Measurements from ENCODE around the gene GLI3. TPM values are rescaled to one million over a fixed set of nuclear protein-coding genes. Genes with fewer than 3 reads are reported as not detected.

Gene GLI3
- total RNA-seq, 1 donor from 2014 or later, result 2.2 TPM

DNA sequence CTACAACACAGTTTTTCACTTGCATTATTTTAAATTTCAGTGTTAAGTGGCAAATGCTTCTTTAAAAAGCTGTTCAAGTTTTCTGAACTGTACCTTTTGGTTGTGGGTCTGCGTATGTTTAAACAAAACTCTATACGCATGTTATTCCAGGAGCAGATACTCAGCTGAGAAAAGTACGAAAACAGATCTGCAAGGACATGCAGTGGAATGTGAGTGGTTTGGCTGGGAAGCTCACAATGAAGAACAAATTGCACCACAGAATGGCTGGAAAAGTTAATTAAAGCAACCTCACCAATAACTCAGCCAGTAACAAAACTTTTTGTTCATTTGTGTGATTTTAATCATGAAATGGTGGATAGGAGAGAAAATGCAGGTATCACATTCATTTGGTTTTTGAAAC is 17.6 kb downstream of the GLI3 start:
- DNase-seq (ENCODE audit: low spot score in 2 of 2), result no peak
- H3K27me3 ChIP-seq, result no peaks in the 10 kb centered on the region
- H3K9me3 ChIP-seq, result no peaks in the 10 kb centered on the region
- no peak overlapping the region for H3K27ac ChIP-seq
- no peaks in the 10 kb centered on the region for H3K4me1 ChIP-seq
- TF ChIP-seq, protein P1, sequence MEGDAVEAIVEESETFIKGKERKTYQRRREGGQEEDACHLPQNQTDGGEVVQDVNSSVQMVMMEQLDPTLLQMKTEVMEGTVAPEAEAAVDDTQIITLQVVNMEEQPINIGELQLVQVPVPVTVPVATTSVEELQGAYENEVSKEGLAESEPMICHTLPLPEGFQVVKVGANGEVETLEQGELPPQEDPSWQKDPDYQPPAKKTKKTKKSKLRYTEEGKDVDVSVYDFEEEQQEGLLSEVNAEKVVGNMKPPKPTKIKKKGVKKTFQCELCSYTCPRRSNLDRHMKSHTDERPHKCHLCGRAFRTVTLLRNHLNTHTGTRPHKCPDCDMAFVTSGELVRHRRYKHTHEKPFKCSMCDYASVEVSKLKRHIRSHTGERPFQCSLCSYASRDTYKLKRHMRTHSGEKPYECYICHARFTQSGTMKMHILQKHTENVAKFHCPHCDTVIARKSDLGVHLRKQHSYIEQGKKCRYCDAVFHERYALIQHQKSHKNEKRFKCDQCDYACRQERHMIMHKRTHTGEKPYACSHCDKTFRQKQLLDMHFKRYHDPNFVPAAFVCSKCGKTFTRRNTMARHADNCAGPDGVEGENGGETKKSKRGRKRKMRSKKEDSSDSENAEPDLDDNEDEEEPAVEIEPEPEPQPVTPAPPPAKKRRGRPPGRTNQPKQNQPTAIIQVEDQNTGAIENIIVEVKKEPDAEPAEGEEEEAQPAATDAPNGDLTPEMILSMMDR (IDR thresholded peaks at IDR 0.05), result no peak
- H3K36me3 ChIP-seq, result peaks cover 0 to 11% of the 10 kb centered on the region in 2 donors
- intact Hi-C loops (cut with DNase I), result no loop called here
- no peak overlapping the region for H3K4me3 ChIP-seq

DNA sequence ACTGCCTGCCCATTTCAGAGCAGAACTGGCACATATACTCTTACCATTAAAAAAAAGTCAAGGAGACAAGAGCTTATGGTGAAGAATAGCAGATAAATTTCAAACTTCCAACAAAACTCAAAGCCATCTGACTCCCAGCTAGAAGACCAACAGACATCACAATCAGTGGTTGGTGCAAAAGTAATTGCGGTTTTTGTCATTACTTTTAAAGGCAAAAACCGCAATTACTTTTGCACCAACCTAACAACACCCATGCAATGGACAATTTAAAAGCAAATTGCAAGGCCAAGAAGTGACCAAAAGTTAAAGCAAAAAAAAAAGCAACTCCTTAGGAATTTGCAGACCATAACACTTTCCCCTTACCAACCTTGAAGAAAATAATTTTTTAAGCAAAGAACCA is 18.8 kb downstream of the GLI3 start:
- Histone ChIP-seq H3K4me3 (no peak overlapping the region), H3K9me3 (no peaks in the 10 kb centered on the region), H3K36me3 (peaks cover 0 to 11% of the 10 kb centered on the region in 2 donors), H3K27ac (no peak overlapping the region), H3K4me1 (no peaks in the 10 kb centered on the region), H3K27me3 (no peaks in the 10 kb centered on the region)
- TF ChIP-seq, protein P1 (IDR thresholded peaks at IDR 0.05), result no peak
- intact Hi-C loops (cut with DNase I), result no loop called here
- DNase-seq (ENCODE audit: low spot score in 2 of 2), result no peak

GRCh38 chr7:42217548-42217947 is 19.5 kb downstream of the GLI3 start:
- TF ChIP-seq, protein P1 (IDR thresholded peaks at IDR 0.05), result no peak
- intact Hi-C loops (cut with DNase I), result no loop called here
- Histone ChIP-seq H3K9me3 (no peaks in the 10 kb centered on the region), H3K4me1 (no peaks in the 10 kb centered on the region), H3K27ac (no peak overlapping the region), H3K36me3 (peaks cover 0 to 11% of the 10 kb centered on the region in 2 donors), H3K27me3 (no peaks in the 10 kb centered on the region), H3K4me3 (no peak overlapping the region)
- no peak for DNase-seq (ENCODE audit: low spot score in 2 of 2)

DNA sequence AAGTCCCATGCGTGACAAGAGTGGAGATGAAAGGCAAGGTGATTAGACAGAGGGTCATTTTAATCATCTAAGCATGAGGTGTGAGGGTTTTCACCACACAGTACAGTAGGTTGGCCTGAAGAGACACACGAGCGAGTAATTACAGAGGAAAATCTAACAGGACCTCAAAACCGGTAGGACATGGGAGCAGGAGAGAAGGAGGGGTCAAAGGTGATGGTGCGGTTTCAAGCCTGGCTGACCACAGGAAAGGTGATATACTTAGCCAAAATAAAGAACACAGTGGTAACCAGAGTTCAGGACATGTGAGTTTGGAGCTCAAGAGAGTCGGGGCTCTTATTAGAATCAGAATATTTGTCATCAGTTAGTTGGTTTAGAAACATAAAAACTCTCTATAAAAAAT is 20.0 kb downstream of the GLI3 start:
- no peak overlapping the region for H3K27ac ChIP-seq
- no peak for DNase-seq (ENCODE audit: low spot score in 2 of 2)
- no peaks in the 10 kb centered on the region for H3K9me3 ChIP-seq
- no peaks in the 10 kb centered on the region for H3K27me3 ChIP-seq
- no peak overlapping the region for H3K4me3 ChIP-seq
- TF ChIP-seq, protein P1 (IDR thresholded peaks at IDR 0.05), result no peak
- intact Hi-C loops (cut with DNase I), result no loop called here
- H3K36me3 ChIP-seq, result peaks cover 0 to 10% of the 10 kb centered on the region in 2 donors
- H3K4me1 ChIP-seq, result no peaks in the 10 kb centered on the region

- no peaks in the 10 kb centered on the region for H3K27me3 ChIP-seq
- no peak overlapping the region for H3K4me3 ChIP-seq
- no peaks in the 10 kb centered on the region for H3K4me1 ChIP-seq
- intact Hi-C loops (cut with DNase I), result no loop called here
- no peak overlapping the region for H3K27ac ChIP-seq
- TF ChIP-seq, protein P1 (IDR thresholded peaks at IDR 0.05), result no peak
- H3K36me3 ChIP-seq, result no peaks in the 10 kb centered on the region
- no peaks in the 10 kb centered on the region for H3K9me3 ChIP-seq
- no peak for DNase-seq (ENCODE audit: low spot score in 2 of 2)
These were observed 22.8 kb downstream of the GLI3 start for GRCh38 chr7:42214060-42214679.

GRCh38 chr7:42213093-42213492 is 23.9 kb downstream of the GLI3 start:
- Histone ChIP-seq H3K4me1 (no peaks in the 10 kb centered on the region), H3K27me3 (no peaks in the 10 kb centered on the region), H3K27ac (no peak overlapping the region), H3K9me3 (no peaks in the 10 kb centered on the region), H3K36me3 (no peaks in the 10 kb centered on the region), H3K4me3 (no peak overlapping the region)
- DNase-seq (ENCODE audit: low spot score in 2 of 2), result no peak
- intact Hi-C loops (cut with DNase I), result no loop called here
- TF ChIP-seq, protein P1 (IDR thresholded peaks at IDR 0.05), result no peak
